NB4 (cell line): ENCODE measurements around the gene NPL.

ENCODE experiments used
- MYC ChIP-seq: IDR thresholded peaks from 2 replicates; pipeline ENCODE4 v1.6.1; 2011; ENCODE audit warnings: low read depth, low read length
- POLR2A ChIP-seq: IDR thresholded peaks from 2 replicates; pipeline ENCODE4 v1.6.1; 2011; ENCODE audit warnings: mild to moderate bottlenecking; ENCODE audit not compliant: insufficient read length; ENCODE audit errors: extremely low read depth
- TF ChIP-seq, protein P1 (sequence below): IDR thresholded peaks from one replicate; pipeline ENCODE4 v1.5.1; 2012; ENCODE audit warnings: low read depth, low read length
- TF ChIP-seq, protein P2 (sequence below): IDR thresholded peaks from 2 replicates; pipeline ENCODE4 v1.6.1; 2011; ENCODE audit warnings: low read depth, low read length

DNA sequence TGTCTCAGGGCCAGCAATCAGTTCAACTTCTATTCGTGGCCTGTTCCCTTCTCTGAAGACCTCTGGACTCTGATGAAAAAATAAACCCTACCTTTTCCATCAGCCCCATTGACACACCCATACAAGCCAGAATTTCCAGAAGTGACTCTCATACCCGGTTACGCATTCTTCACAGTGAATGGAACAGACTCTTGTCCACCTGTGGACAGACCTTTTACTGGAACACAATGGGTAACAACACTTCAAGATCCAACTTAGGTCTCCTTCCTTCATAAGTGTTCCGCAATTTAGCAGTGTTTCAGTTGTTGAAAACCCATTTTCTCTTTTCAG is 2.6 kb upstream of the NPL start:
- TF ChIP-seq, protein P1, sequence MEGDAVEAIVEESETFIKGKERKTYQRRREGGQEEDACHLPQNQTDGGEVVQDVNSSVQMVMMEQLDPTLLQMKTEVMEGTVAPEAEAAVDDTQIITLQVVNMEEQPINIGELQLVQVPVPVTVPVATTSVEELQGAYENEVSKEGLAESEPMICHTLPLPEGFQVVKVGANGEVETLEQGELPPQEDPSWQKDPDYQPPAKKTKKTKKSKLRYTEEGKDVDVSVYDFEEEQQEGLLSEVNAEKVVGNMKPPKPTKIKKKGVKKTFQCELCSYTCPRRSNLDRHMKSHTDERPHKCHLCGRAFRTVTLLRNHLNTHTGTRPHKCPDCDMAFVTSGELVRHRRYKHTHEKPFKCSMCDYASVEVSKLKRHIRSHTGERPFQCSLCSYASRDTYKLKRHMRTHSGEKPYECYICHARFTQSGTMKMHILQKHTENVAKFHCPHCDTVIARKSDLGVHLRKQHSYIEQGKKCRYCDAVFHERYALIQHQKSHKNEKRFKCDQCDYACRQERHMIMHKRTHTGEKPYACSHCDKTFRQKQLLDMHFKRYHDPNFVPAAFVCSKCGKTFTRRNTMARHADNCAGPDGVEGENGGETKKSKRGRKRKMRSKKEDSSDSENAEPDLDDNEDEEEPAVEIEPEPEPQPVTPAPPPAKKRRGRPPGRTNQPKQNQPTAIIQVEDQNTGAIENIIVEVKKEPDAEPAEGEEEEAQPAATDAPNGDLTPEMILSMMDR: no peak
- TF ChIP-seq MYC: no peak
- TF ChIP-seq POLR2A: no peak
- TF ChIP-seq, protein P2, sequence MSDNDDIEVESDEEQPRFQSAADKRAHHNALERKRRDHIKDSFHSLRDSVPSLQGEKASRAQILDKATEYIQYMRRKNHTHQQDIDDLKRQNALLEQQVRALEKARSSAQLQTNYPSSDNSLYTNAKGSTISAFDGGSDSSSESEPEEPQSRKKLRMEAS: no peak
